CD14-positive monocyte (primary cell): ENCODE measurements around the gene CLTCL1. TPM values are rescaled to one million over a fixed set of nuclear protein-coding genes. Genes with fewer than 3 reads are reported as not detected.

ENCODE experiments used
- DNase-seq, 3 donors: peaks; one replicate each; pipeline ENCODE4 v3.0.0-alpha.2; 2011 to 2022
- H2AFZ ChIP-seq: 2 replicates; pipeline ENCODE4 v1.6.0; 2012; ENCODE audit warnings: mild to moderate bottlenecking, low read depth, low read length, inconsistent platforms; ENCODE audit not compliant: insufficient read depth, poor library complexity, severe bottlenecking
- H3K27ac ChIP-seq, 2 donors: 1 replicate in 1 of 2; 2 replicates in 1 of 2; pipeline ENCODE4 v1.5.1; 2012 to 2013; ENCODE audit warnings: low read length in 2 of 2, control low read depth in 1 of 2, inconsistent platforms in 1 of 2, low read depth in 1 of 2, mild to moderate bottlenecking in 1 of 2
- H3K27me3 ChIP-seq, 2 donors: one replicate each; pipeline versions ENCODE4 v1.6.0 to v1.6.1; 2011 to 2013; ENCODE audit warnings: low read length in 2 of 2; ENCODE audit not compliant: control insufficient read depth in 2 of 2, insufficient read depth in 2 of 2
- H3K36me3 ChIP-seq, 2 donors: replicated peaks in 1 of 2; 1 replicate in 1 of 2; 2 replicates in 1 of 2; pipeline versions ENCODE4 v1.5.1 to v1.6.1; 2012 to 2013; ENCODE audit warnings: low read length in 2 of 2, control low read depth in 1 of 2, inconsistent platforms in 1 of 2, mild to moderate bottlenecking in 1 of 2; ENCODE audit not compliant: insufficient read depth in 2 of 2, control insufficient read depth in 1 of 2
- H3K4me1 ChIP-seq, 2 donors: 1 replicate in 1 of 2; 2 replicates in 1 of 2; pipeline versions ENCODE4 v1.5.1 to v1.6.1; 2012 to 2013; ENCODE audit warnings: low read length in 2 of 2, control low read depth in 1 of 2, inconsistent platforms in 1 of 2, mild to moderate bottlenecking in 1 of 2, moderate library complexity in 1 of 2; ENCODE audit not compliant: insufficient read depth in 2 of 2, control insufficient read depth in 1 of 2
- H3K4me2 ChIP-seq: replicated peaks from 2 replicates; pipeline ENCODE3; 2012; ENCODE audit warnings: low read length, moderate library complexity, mild to moderate bottlenecking; ENCODE audit not compliant: poor library complexity, severe bottlenecking; ENCODE audit errors: extremely low read depth
- H3K4me3 ChIP-seq, 3 experiments: fragments of 200-600 bp in 1 of 3; sonication (generic) in 1 of 3; replicated peaks in 1 of 3; 1 replicate in 2 of 3; 2 replicates in 1 of 3; pipeline ENCODE4 v1.5.1; 2011 to 2013; ENCODE audit warnings: low read length in 3 of 3, mild to moderate bottlenecking in 3 of 3, control low read depth in 2 of 3, low read depth in 2 of 3, inconsistent platforms in 1 of 3, moderate library complexity in 1 of 3
- H3K79me2 ChIP-seq: 2 replicates; pipeline ENCODE4 v1.6.0; 2012; ENCODE audit warnings: mild to moderate bottlenecking, control low read depth, inconsistent platforms, low read length, moderate library complexity; ENCODE audit not compliant: insufficient read depth
- H3K9ac ChIP-seq: 2 replicates; pipeline ENCODE4 v1.6.0; 2017; ENCODE audit warnings: low read length, mild to moderate bottlenecking; ENCODE audit not compliant: insufficient read depth, poor library complexity, severe bottlenecking
- H3K9me3 ChIP-seq, 2 donors: replicated peaks in 1 of 2; 1 replicate in 1 of 2; 2 replicates in 1 of 2; pipeline versions ENCODE4 v1.5.1 to v1.6.1; 2012 to 2013; ENCODE audit warnings: low read length in 2 of 2, control low read depth in 1 of 2; ENCODE audit not compliant: control insufficient read depth in 1 of 2, insufficient read depth in 1 of 2
- H4K20me1 ChIP-seq: 2 replicates; pipeline ENCODE4 v1.6.0; 2012; ENCODE audit warnings: mild to moderate bottlenecking, low read length, control low read depth, moderate library complexity; ENCODE audit not compliant: insufficient read depth
- H3K27ac Mint-ChIP-seq, 7 donors: one replicate each; pipeline ENCODE4 v1.8.0; 2020; ENCODE audit warnings: mild to moderate bottlenecking in 7 of 7, mixed read lengths in 7 of 7, moderate library complexity in 6 of 7, inconsistent platforms in 2 of 7
- H3K27me3 Mint-ChIP-seq, 3 donors: one replicate each; pipeline ENCODE4 v1.8.0; 2021 to 2022; ENCODE audit warnings: low read depth in 3 of 3, mild to moderate bottlenecking in 3 of 3, mixed read lengths in 3 of 3, moderate library complexity in 3 of 3, inconsistent platforms in 1 of 3
- H3K36me3 Mint-ChIP-seq, 2 donors: one replicate each; pipeline ENCODE4 v1.8.0; 2020; ENCODE audit warnings: mixed read lengths in 2 of 2, inconsistent platforms in 1 of 2, mild to moderate bottlenecking in 1 of 2
- H3K4me1 Mint-ChIP-seq: one replicate; pipeline ENCODE4 v1.8.0; 2020; ENCODE audit warnings: mild to moderate bottlenecking, mixed read lengths
- H3K4me3 Mint-ChIP-seq, 2 donors: one replicate each; pipeline ENCODE4 v1.8.0; 2020; ENCODE audit warnings: mild to moderate bottlenecking in 2 of 2, mixed read lengths in 2 of 2, moderate library complexity in 1 of 2
- H3K9me3 Mint-ChIP-seq, 7 donors: one replicate each; pipeline ENCODE4 v1.8.0; 2020 to 2022; ENCODE audit warnings: mixed read lengths in 7 of 7, mild to moderate bottlenecking in 6 of 7, moderate library complexity in 6 of 7, inconsistent platforms in 2 of 7
- WGBS: methylation state at CpG from one replicate; pipeline ENCODE4 v1.1.5; 2013; ENCODE audit warnings: missing lambda C conversion rate; ENCODE audit not compliant: insufficient coverage; 5-methylcytosine and 5-hydroxymethylcytosine counted together
- intact Hi-C, 2 donors: fragments of 100-400 bp; cut with micrococcal nuclease; formaldehyde crosslinking; loops; one replicate each; pipeline versions ENCODE4 v1.15.0 to v1.15.1; 2023
- polyA plus RNA-seq, 3 donors: library from polyadenylated mRNA; depleted of rRNA in 1 of 3; unstranded in 2 of 3; stranded (reverse) in 1 of 3; fragments of 300-500 nt in 2 of 3; fragments of >200 nt in 1 of 3; fragmentation: Illumina TruSeq in 2 of 3; gene quantifications; 1 replicate in 2 of 3; 2 replicates in 1 of 3; pipeline ENCODE4 v1.2.3, GENCODE V29; 2012 to 2021
- TF ChIP-seq, protein P1 (sequence below): fragments of 200-600 bp; IDR thresholded peaks from one replicate; pipeline ENCODE4 v1.8.0; 2022; ENCODE audit warnings: antibody characterized with exemption, mild to moderate bottlenecking

CLTCL1 gene
- polyA plus RNA-seq, 3 donors: 5.1 to 17.0 (median 6.1) TPM

GRCh38 chr22:19169947-19170318, 121.6 kb downstream of the CLTCL1 start:
- Mint-ChIP-seq H3K27me3 (peaks cover 47 to 59% (median 54%) of the 10 kb centered on the region in 3 donors), H3K4me3 (peak overlapping the region in 1 of 2 donors; percentile 98), H3K9me3 (peaks cover 0 to 15% (median 6%) of the 10 kb centered on the region in 7 donors), H3K4me1 (peaks cover 47% of the 10 kb centered on the region), H3K36me3 (peaks cover 0 to 4% of the 10 kb centered on the region in 2 donors), H3K27ac (no peak overlapping the region)
- no peak overlapping the region for H3K4me2 ChIP-seq
- H3K27ac ChIP-seq: no peak overlapping the region
- DNase-seq: no peak
- H2AFZ ChIP-seq: peak overlapping the region; percentile 66
- peaks cover 0 to 12% of the 10 kb centered on the region in 2 donors for H3K9me3 ChIP-seq
- H3K36me3 ChIP-seq: no peaks in the 10 kb centered on the region
- H4K20me1 ChIP-seq: peaks cover 7% of the 10 kb centered on the region
- 66% methylated on average over 6 of the region's 7 CpGs for WGBS
- peaks cover 24% of the 10 kb centered on the region for H3K79me2 ChIP-seq
- H3K4me3 ChIP-seq: no peak overlapping the region
- intact Hi-C loops: no loop called here
- TF ChIP-seq, protein P1, sequence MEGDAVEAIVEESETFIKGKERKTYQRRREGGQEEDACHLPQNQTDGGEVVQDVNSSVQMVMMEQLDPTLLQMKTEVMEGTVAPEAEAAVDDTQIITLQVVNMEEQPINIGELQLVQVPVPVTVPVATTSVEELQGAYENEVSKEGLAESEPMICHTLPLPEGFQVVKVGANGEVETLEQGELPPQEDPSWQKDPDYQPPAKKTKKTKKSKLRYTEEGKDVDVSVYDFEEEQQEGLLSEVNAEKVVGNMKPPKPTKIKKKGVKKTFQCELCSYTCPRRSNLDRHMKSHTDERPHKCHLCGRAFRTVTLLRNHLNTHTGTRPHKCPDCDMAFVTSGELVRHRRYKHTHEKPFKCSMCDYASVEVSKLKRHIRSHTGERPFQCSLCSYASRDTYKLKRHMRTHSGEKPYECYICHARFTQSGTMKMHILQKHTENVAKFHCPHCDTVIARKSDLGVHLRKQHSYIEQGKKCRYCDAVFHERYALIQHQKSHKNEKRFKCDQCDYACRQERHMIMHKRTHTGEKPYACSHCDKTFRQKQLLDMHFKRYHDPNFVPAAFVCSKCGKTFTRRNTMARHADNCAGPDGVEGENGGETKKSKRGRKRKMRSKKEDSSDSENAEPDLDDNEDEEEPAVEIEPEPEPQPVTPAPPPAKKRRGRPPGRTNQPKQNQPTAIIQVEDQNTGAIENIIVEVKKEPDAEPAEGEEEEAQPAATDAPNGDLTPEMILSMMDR: no peak
- peaks cover 21 to 48% of the 10 kb centered on the region in 2 donors for H3K27me3 ChIP-seq
- H3K9ac ChIP-seq: no peak overlapping the region
- H3K4me1 ChIP-seq: peaks cover 46 to 54% of the 10 kb centered on the region in 2 donors

DNA sequence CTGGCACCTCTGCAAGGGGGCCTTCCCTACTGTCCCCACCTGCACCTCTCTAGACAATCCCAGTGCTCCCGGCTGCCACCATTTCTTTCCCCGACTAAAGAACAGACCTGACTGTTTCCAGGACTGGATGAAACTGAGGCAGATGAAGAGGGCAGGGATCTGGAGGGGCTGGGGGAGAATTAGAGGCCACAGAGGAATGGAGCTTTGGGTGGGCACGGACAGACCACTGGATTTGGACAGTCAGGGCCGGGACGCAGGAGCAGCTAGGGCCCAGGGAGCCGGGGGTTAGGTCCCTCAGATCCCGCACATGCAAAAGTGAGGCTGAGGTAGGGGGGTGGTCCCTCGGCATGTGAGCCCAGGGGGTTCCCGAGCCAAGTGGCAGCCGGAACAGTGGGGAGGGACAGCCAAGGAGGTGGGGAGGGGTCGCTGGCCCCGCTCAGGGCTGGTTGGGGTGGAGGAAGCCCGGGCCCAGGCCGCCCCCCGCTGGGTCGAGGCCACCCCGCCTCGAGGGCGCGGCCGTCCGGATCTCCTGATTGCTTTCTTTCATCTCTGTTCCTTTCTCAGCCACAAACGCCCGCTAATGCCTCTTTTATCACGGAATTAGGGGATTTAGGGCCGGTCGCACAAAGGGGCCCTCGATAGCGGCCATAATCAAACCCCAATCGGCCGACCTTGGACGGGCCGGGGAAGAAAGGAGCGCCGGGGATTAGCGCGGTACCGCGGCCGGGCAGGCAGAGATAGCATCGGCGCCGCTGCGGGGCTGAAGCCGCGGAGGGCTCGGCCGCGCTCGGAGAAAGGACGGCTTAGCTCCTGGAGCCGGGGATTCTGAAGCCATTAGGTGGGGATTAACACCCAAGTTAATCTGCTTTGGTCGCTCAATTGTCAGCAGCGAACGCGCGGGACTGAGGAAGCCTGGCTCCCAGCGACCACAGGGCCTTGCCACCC, 122.2 kb downstream of the CLTCL1 start:
- TF ChIP-seq, protein P1: no peak
- DNase-seq: no peak
- Mint-ChIP-seq H3K36me3 (peaks cover 0 to 4% of the 10 kb centered on the region in 2 donors), H3K27me3 (peaks cover 47 to 64% (median 54%) of the 10 kb centered on the region in 3 donors), H3K9me3 (peaks cover 0 to 18% (median 9%) of the 10 kb centered on the region in 7 donors), H3K27ac (no peak overlapping the region), H3K4me3 (peak overlapping the region; percentile 67 to 73), H3K4me1 (peaks cover 40% of the 10 kb centered on the region)
- Histone ChIP-seq H3K27me3 (peaks cover 21 to 48% of the 10 kb centered on the region in 2 donors), H3K4me3 (no peak overlapping the region), H3K36me3 (no peaks in the 10 kb centered on the region), H4K20me1 (peaks cover under 1% of the 10 kb centered on the region), H2AFZ (peak overlapping the region; percentile 66), H3K4me2 (no peak overlapping the region), H3K79me2 (peaks cover 24% of the 10 kb centered on the region), H3K27ac (no peak overlapping the region), H3K4me1 (peaks cover 39 to 48% of the 10 kb centered on the region in 2 donors), H3K9me3 (peaks cover 0 to 12% of the 10 kb centered on the region in 2 donors), H3K9ac (peak overlapping the region; percentile 37)
- 6% methylated on average over 56 of the region's 58 CpGs for WGBS
- intact Hi-C loops: no loop called here
